HepG2 (cell line): ENCODE data around the gene GATD1. TPM values are rescaled to one million over a fixed set of nuclear protein-coding genes. Genes with fewer than 3 reads are reported as not detected.
A peak's percentile ranks its signal among the peaks of the same experiment; 100 is the strongest.

Experiments used
- ATAC-seq: fragments of 200-7000 bp; cut with Tn5 transposase; 3 replicates; pipeline ENCODE4 v1.9.1; 2020; ENCODE audit warnings: mild to moderate bottlenecking, moderate library complexity
- BruUV-seq: library from RNA; stranded (reverse); fragments of 400-500 nt; replicated peaks from 2 replicates; lab custom pipeline; 2021; lab: Mats Ljungman, UMichigan
- CTCF ChIA-PET: fragments of 300-600 bp; formaldehyde crosslinking; extraction: SDS; loops from one replicate; lab custom pipeline; 2021; ENCODE audit warnings: low total read pairs, inconsistent platforms, low intra/inter-chr PET ratio; lab: Yijun Ruan, JAX
- POLR2A ChIA-PET: fragments of 350-600 bp; sonication (Branson Sonifier 250); formaldehyde crosslinking; loops from one replicate; lab custom pipeline; 2020; ENCODE audit warnings: antibody characterized with exemption, inconsistent platforms; lab: Yijun Ruan, JAX
- DNase-seq: peaks from one replicate; pipeline ENCODE4 v3.0.0-alpha.2; 2015; ENCODE audit warnings: low spot score
- FAIRE-seq: peaks from 3 replicates; lab custom pipeline; 2011; peaks lifted over from hg19 to GRCh38; lab: Jason Lieb, UNC
- H2AFZ ChIP-seq: one replicate; pipeline ENCODE4 v1.6.1; 2011; ENCODE audit warnings: low read length, inconsistent platforms
- H3K27ac ChIP-seq: fragments of 300-600 bp; 3 replicates; pipeline ENCODE4 v1.8.0; 2011; ENCODE audit warnings: mixed run types, mild to moderate bottlenecking, mixed read lengths, low read length, inconsistent platforms; ENCODE audit not compliant: insufficient read depth; ENCODE audit errors: extremely low read length
- H3K27me3 ChIP-seq, 2 experiments: fragments of 200-600 bp in 1 of 2; 2 replicates in 1 of 2; 3 replicates in 1 of 2; pipeline versions ENCODE4 v1.6.0 to v1.8.0; 2011; ENCODE audit warnings: low read length in 2 of 2, mild to moderate bottlenecking in 2 of 2, moderate library complexity in 2 of 2, inconsistent platforms in 1 of 2; ENCODE audit not compliant: insufficient read depth in 2 of 2, control insufficient read depth in 1 of 2
- H3K36me3 ChIP-seq, 2 experiments: fragments of 200-600 bp in 1 of 2; replicated peaks in 1 of 2; 2 replicates in 1 of 2; 3 replicates in 1 of 2; pipeline versions ENCODE4 v1.5.1 to v1.8.0; 2011; ENCODE audit warnings: low read length in 2 of 2, inconsistent platforms in 1 of 2; ENCODE audit not compliant: insufficient read depth in 2 of 2, control insufficient read depth in 1 of 2
- H3K4me1 ChIP-seq: 2 replicates; pipeline ENCODE4 v1.5.1; 2012; ENCODE audit warnings: low read length, inconsistent platforms; ENCODE audit not compliant: insufficient read depth
- H3K4me2 ChIP-seq: 2 replicates; pipeline ENCODE4 v1.6.0; 2011; ENCODE audit warnings: low read depth, low read length, inconsistent platforms
- H3K4me3 ChIP-seq, 3 experiments: fragments of 200-600 bp in 1 of 3; sonication (generic), shearing (Covaris generic) in 1 of 3; replicated peaks in 1 of 3; 2 replicates each; pipeline ENCODE4 v1.5.1; 2011 to 2016; ENCODE audit warnings: low read length in 3 of 3, inconsistent platforms in 2 of 3, low read depth in 2 of 3, mild to moderate bottlenecking in 2 of 3, control low read depth in 1 of 3, mixed read lengths in 1 of 3; ENCODE audit not compliant: insufficient read depth in 1 of 3
- H3K79me2 ChIP-seq: one replicate; pipeline ENCODE4 v1.6.1; 2011; ENCODE audit warnings: low read length, inconsistent platforms; ENCODE audit not compliant: insufficient read depth
- H3K9ac ChIP-seq: 2 replicates; pipeline ENCODE4 v1.6.0; 2011; ENCODE audit warnings: mild to moderate bottlenecking, low read depth, low read length, inconsistent platforms; ENCODE audit not compliant: insufficient read depth
- H3K9me3 ChIP-seq: 2 replicates; pipeline ENCODE4 v1.5.1; 2012; ENCODE audit warnings: mild to moderate bottlenecking, low read length
- H4K20me1 ChIP-seq: 2 replicates; pipeline ENCODE4 v1.6.0; 2011; ENCODE audit warnings: inconsistent platforms, mild to moderate bottlenecking, low read length, moderate library complexity; ENCODE audit not compliant: insufficient read depth
- AGO1 ChIP-seq: fragments of 200-400 bp; formaldehyde crosslinking; IDR thresholded peaks from 2 replicates; pipeline ENCODE4 v1.6.1; 2017; ENCODE audit warnings: mild to moderate bottlenecking, low read depth, low read length, moderate library complexity; ENCODE audit not compliant: poor library complexity, severe bottlenecking
- AKAP8 ChIP-seq: sonication (generic); formaldehyde crosslinking; IDR thresholded peaks from 2 replicates; pipeline ENCODE4 v1.5.1; 2020; ENCODE audit warnings: mild to moderate bottlenecking, missing genetic modification reagents
- ARNTL ChIP-seq: sonication (generic); formaldehyde crosslinking; IDR thresholded peaks from 2 replicates; pipeline ENCODE4 v1.4.0; 2020; ENCODE audit warnings: mild to moderate bottlenecking, missing genetic modification reagents
- CEBPG ChIP-seq: IDR thresholded peaks from 2 replicates; pipeline ENCODE4 v1.6.1; 2016
- DMAP1 ChIP-seq: IDR thresholded peaks from 2 replicates; pipeline ENCODE4 v1.6.1; 2016
- FOXA1 ChIP-seq, 2 experiments: fragments of 450-650 bp in 1 of 2; sonication (generic) in 1 of 2; formaldehyde crosslinking in 1 of 2; IDR thresholded peaks; 2 replicates each; pipeline versions ENCODE4 v1.4.0 to v1.6.1; 2016 to 2020; ENCODE audit warnings: missing genetic modification reagents in 1 of 2
- HHEX ChIP-seq: IDR thresholded peaks from 2 replicates; pipeline ENCODE4 v1.6.1; 2016; ENCODE audit warnings: control low read depth
- NR2F6 ChIP-seq, 2 experiments: IDR thresholded peaks; 2 replicates each; pipeline ENCODE4 v1.6.1; 2016; ENCODE audit warnings: antibody characterized with exemption in 1 of 2, mild to moderate bottlenecking in 1 of 2
- PATZ1 ChIP-seq: sonication (generic); formaldehyde crosslinking; IDR thresholded peaks from 2 replicates; pipeline ENCODE4 v1.4.0; 2020; ENCODE audit warnings: missing genetic modification reagents
- PCBP2 ChIP-seq: fragments of 200-400 bp; formaldehyde crosslinking; optimal IDR thresholded peaks from 2 replicates; pipeline ENCODE3; 2018; ENCODE audit warnings: low read length, low read depth; ENCODE audit not compliant: poor library complexity, severe bottlenecking
- PREB ChIP-seq: sonication (generic); formaldehyde crosslinking; IDR thresholded peaks from 2 replicates; pipeline ENCODE4 v1.4.0; 2020; ENCODE audit warnings: missing genetic modification reagents
- RBFOX2 ChIP-seq: fragments of 200-400 bp; formaldehyde crosslinking; IDR thresholded peaks from 2 replicates; pipeline ENCODE4 v1.6.1; 2017; ENCODE audit warnings: low read depth, mild to moderate bottlenecking, low read length
- ZNF570 ChIP-seq: sonication (generic); formaldehyde crosslinking; IDR thresholded peaks from 2 replicates; pipeline ENCODE4 v1.4.0; 2020; ENCODE audit warnings: mild to moderate bottlenecking, missing genetic modification reagents, borderline replicate concordance
- WGBS: methylation state at CpG from one replicate; pipeline ENCODE4 v1.1.6; 2017; ENCODE audit warnings: low lambda C conversion rate; 5-methylcytosine and 5-hydroxymethylcytosine counted together
- in situ Hi-C: cut with HindIII; loops from 2 replicates; pipeline ENCODE4 v1.10.0; 2017; ENCODE audit warnings: low pct_unique_long_range_greater_than_20kb; ENCODE audit not compliant: extremely low pct_ligation_motif_present
- intact Hi-C: fragments of 100-400 bp; cut with micrococcal nuclease; formaldehyde crosslinking; loops from one replicate; pipeline ENCODE4 v1.10.0; 2022; ENCODE audit not compliant: unreplicated experiment
- polyA plus RNA-seq, 8 experiments: library from polyadenylated mRNA; depleted of rRNA in 3 of 8; stranded (reverse) in 7 of 8; unstranded in 1 of 8; fragments of >200 nt; fragmentation: Illumina TruSeq in 4 of 8; extraction: Trizol in 4 of 8; gene quantifications; 2 replicates each; pipeline versions ENCODE4 v1.2.1 to v1.2.3, GENCODE V29; 2011 to 2016; ENCODE audit warnings: low read depth in 4 of 8, missing spikeins in 1 of 8, mixed read lengths in 1 of 8; ENCODE audit not compliant: insufficient read depth in 1 of 8
- total RNA-seq, 5 experiments: library from RNA; depleted of rRNA; stranded (reverse); fragments of >200 nt; fragmentation: Illumina TruSeq; extraction: Trizol; gene quantifications; 2 replicates each; pipeline ENCODE4 v1.2.3, GENCODE V29; 2016; ENCODE audit warnings: low read depth in 1 of 5
- TF ChIP-seq, protein P1 (sequence below): sonication (generic); formaldehyde crosslinking; IDR thresholded peaks from 2 replicates; pipeline ENCODE4 v1.8.0; 2022; ENCODE audit warnings: mild to moderate bottlenecking, missing genetic modification reagents, borderline replicate concordance
- TF ChIP-seq, protein P2 (sequence below): sonication (generic); formaldehyde crosslinking; IDR thresholded peaks from 2 replicates; pipeline ENCODE4 v1.5.0; 2020; ENCODE audit warnings: mild to moderate bottlenecking, missing genetic modification reagents, moderate library complexity

GATD1 gene
- total and polyA plus RNA-seq, 2 of the 13 experiments (the other 11 are each of a cell fraction or from before 2014, with no cell fraction given), result 31.3 to 60.5 TPM

GRCh38 chr11:729492-730074 is 47.7 kb downstream of the GATD1 start (continued):
- TF ChIP-seq PATZ1 (CRISPR knock-in tag), result peak; percentile 51; the same call in 1 of the 2 replicates
- TF ChIP-seq DMAP1 (CRISPR knock-in tag), result no peak
- TF ChIP-seq HHEX (CRISPR knock-in tag), result no peak
- no peak for TF ChIP-seq PREB
- no peak for TF ChIP-seq FOXA1 (IDR thresholded peaks at IDR 0.05)
- peak; percentile 32 for TF ChIP-seq FOXA1 (CRISPR knock-in tag; IDR thresholded peaks at IDR 0.05)
- peak; percentile 41; the same call in 1 of the 2 replicates for TF ChIP-seq CEBPG (CRISPR knock-in tag)
- TF ChIP-seq ARNTL (CRISPR knock-in tag), result 0 out of 2 replicates have a peak, but pooled peaks have one; percentile 20

DNA sequence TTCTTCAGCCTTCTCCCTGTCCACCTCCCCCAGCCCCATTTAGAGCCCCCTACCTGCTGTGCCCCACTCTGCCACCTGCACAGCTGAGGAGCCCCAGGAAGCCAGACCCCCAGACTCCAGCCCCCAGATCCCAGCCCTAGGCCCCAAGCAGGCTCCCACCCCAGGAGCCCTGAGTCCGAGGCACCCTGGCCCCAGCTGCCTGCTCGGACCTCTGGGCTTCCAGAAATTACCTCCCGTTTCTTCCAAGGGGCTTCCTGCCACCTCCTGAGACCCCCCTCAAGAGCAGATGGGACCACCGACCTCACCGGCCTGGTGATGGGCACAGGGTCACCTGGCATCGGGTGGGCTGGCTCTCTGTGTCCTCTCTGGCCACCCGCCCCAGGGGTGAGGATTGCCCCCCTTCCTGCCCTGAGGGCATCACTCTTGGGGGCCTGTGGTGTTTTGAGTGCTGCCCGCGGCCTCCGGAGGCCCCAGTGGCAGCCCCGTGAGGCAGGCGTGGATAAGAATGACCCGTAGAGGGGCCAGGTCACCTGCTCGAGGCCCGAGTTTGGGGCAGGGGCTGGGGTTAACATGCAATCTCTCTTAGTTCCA is 48.3 kb downstream of the GATD1 start:
- H3K27me3 ChIP-seq, result peaks cover 3 to 7% of the 10 kb centered on the region in 2 experiments; a peak in 2 of 5 replicates
- H2AFZ ChIP-seq, result no peak overlapping the region
- H3K9me3 ChIP-seq, result no peaks in the 10 kb centered on the region
- no peak for FAIRE-seq
- H3K36me3 ChIP-seq, result peaks cover 12 to 19% of the 10 kb centered on the region in 2 experiments; a peak in 3 of 5 replicates
- peak overlapping the region; percentile 68 for H3K9ac ChIP-seq
- no peaks in the 10 kb centered on the region; the same call in 1 of the 2 replicates for H4K20me1 ChIP-seq
- POLR2A ChIA-PET, result interaction anchor here (1.0 to 12.6 kb wide), 8 partner anchors 10 to 167 kb away, joined by 3 to 203 read pairs (median 5); partner anchors contain the start of genes DEAF1, EPS8L2, RPLP2 and TALDO1
- intact Hi-C loops (loop anchor here (1.0 to 2.0 kb wide), 3 partner anchors 22 to 34 kb away; partner anchors contain the start of gene EPS8L2), in situ Hi-C loops (loop anchor here (5.0 kb wide), 1 partner anchor 72 kb away; no protein-coding TSS in a partner anchor)
- BruUV-seq, result TSS peak; percentile 95
- peaks cover 45% of the 10 kb centered on the region for H3K4me1 ChIP-seq
- H3K4me3 ChIP-seq, result peak overlapping the region; percentile 37 to 70 (median 43)
- peak overlapping the region; percentile 81 for H3K4me2 ChIP-seq
- no peaks in the 10 kb centered on the region for H3K79me2 ChIP-seq
- DNase-seq, result no peak
- 18% methylated on average over 7 of the region's 15 CpGs for WGBS
- ATAC-seq, result peak; percentile 10
- H3K27ac ChIP-seq, result peak overlapping the region; percentile 62
- CTCF ChIA-PET, result interaction anchor here (1.1 to 2.3 kb wide), 5 partner anchors 18 to 66 kb away, joined by 4 to 20 read pairs (median 10); partner anchors contain the start of genes DEAF1, TALDO1 and TMEM80
- TF ChIP-seq ZNF570 (CRISPR knock-in tag), result no peak
- no peak; the same call in 1 of the 2 replicates for TF ChIP-seq NR2F6 (IDR thresholded peaks at IDR 0.05)
- TF ChIP-seq NR2F6 (CRISPR knock-in tag; IDR thresholded peaks at IDR 0.05), result peak; percentile 9; the same call in 1 of the 2 replicates
- TF ChIP-seq PCBP2, result no peak
- TF ChIP-seq AGO1, result peak; percentile 93
- peak; percentile 83 for TF ChIP-seq RBFOX2
- TF ChIP-seq, protein P1, sequence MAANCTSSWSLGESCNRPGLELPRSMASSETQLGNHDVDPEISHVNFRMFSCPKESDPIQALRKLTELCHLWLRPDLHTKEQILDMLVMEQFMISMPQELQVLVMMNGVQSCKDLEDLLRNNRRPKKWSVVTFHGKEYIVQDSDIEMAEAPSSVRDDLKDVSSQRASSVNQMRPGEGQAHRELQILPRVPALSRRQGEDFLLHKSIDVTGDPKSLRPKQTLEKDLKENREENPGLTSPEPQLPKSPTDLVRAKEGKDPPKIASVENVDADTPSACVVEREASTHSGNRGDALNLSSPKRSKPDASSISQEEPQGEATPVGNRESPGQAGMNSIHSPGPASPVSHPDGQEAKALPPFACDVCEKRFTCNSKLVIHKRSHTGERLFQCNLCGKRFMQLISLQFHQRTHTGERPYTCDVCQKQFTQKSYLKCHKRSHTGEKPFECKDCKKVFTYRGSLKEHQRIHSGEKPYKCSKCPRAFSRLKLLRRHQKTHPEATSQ, result no peak
- TF ChIP-seq AKAP8 (CRISPR knock-in tag), result peak; percentile 50; the same call in 1 of the 2 replicates
- TF ChIP-seq, protein P2, sequence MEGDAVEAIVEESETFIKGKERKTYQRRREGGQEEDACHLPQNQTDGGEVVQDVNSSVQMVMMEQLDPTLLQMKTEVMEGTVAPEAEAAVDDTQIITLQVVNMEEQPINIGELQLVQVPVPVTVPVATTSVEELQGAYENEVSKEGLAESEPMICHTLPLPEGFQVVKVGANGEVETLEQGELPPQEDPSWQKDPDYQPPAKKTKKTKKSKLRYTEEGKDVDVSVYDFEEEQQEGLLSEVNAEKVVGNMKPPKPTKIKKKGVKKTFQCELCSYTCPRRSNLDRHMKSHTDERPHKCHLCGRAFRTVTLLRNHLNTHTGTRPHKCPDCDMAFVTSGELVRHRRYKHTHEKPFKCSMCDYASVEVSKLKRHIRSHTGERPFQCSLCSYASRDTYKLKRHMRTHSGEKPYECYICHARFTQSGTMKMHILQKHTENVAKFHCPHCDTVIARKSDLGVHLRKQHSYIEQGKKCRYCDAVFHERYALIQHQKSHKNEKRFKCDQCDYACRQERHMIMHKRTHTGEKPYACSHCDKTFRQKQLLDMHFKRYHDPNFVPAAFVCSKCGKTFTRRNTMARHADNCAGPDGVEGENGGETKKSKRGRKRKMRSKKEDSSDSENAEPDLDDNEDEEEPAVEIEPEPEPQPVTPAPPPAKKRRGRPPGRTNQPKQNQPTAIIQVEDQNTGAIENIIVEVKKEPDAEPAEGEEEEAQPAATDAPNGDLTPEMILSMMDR (CRISPR knock-in tag), result 0 out of 2 replicates have a peak, but pooled peaks have one; percentile 3
